ENCODE measurements around the gene NFKBIE. TPM values are rescaled to one million over a fixed set of nuclear protein-coding genes. Genes with fewer than 3 reads are reported as not detected.

The NFKBIE gene
- total RNA-seq, 1 donor, result 4.7 TPM

DNA sequence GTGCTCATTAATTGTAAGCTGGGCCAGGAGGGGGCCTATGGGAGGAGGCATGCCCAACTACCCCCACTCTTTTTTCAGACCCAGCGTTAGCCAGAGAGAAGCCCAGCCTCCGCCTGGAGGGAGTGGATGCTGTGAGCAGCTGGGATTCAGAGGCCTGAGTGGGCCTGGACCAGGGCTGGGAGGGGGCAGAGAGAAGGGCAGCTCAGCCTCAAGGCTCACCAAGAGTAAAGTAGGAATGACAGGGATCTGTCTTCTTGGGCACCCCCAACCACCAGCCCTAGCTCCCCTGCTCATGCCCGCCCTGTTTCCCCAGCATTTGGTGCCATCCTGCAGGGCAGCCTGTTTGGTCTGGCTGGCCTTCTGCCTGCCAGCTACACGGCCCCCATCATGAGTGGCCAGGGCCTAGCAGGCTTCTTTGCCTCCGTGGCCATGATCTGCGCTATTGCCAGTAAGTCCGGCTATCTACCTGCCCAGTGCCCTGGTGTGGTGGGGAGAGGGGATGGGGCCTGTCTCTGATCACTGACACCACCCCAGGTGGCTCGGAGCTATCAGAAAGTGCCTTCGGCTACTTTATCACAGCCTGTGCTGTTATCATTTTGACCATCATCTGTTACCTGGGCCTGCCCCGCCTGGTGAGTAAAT, 35.2 kb downstream of the NFKBIE start:
- Histone ChIP-seq H3K27ac (ENCODE audit: low read depth, low read length) (no peak overlapping the region), H3K27me3 (ENCODE audit: insufficient read depth, low read length) (no peaks in the 10 kb centered on the region), H4K20me1 (ENCODE audit: insufficient read depth, low read length) (no peaks in the 10 kb centered on the region), H2AFZ (ENCODE audit: low read length) (no peak overlapping the region), H3K4me2 (ENCODE audit: insufficient read depth, low read length) (no peak overlapping the region), H3K79me2 (ENCODE audit: insufficient read depth, low read length) (peaks cover 12% of the 10 kb centered on the region), H3K36me3 (ENCODE audit: insufficient read depth, low read length) (peaks cover 8% of the 10 kb centered on the region), H3K4me1 (ENCODE audit: insufficient read depth, low read length) (peaks cover 32% of the 10 kb centered on the region), H3K4me3 (ENCODE audit: insufficient read depth, low read length) (no peak overlapping the region), H3K9me3 (ENCODE audit: low read depth, low read length) (no peaks in the 10 kb centered on the region)
- TF ChIP-seq CTCF (IDR thresholded peaks at IDR 0.05; ENCODE audit: extremely low read depth, low read depth, low read length), result no peak
- DNase-seq (ENCODE audit: insufficient read length, low spot score, missing footprints), result peak; percentile 73

DNA sequence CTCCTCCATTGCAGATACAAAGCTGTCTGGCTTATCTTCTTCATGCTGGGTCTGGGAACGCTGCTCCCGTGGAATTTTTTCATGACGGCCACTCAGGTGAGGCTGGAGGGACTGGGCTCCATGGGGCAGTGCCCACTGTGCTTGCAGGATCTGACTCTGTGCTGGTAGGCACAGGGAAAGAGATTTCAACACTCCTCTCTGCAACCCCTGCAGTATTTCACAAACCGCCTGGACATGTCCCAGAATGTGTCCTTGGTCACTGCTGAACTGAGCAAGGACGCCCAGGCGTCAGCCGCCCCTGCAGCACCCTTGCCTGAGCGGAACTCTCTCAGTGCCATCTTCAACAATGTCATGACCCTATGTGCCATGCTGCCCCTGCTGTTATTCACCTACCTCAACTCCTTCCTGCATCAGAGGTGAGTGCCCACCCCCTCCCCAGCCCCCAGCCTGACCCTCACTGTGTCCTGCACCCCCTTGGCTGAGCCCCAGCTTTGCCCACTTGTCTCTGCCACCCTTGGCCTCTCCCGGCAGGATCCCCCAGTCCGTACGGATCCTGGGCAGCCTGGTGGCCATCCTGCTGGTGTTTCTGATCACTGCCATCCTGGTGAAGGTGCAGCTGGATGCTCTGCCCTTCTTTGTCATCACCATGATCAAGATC, 35.8 kb downstream of the NFKBIE start:
- no peak for TF ChIP-seq CTCF (IDR thresholded peaks at IDR 0.05; ENCODE audit: extremely low read depth, low read depth, low read length)
- Histone ChIP-seq H3K4me2 (ENCODE audit: insufficient read depth, low read length) (no peak overlapping the region), H3K79me2 (ENCODE audit: insufficient read depth, low read length) (peaks cover 18% of the 10 kb centered on the region), H4K20me1 (ENCODE audit: insufficient read depth, low read length) (no peaks in the 10 kb centered on the region), H3K27me3 (ENCODE audit: insufficient read depth, low read length) (no peaks in the 10 kb centered on the region), H3K4me1 (ENCODE audit: insufficient read depth, low read length) (peaks cover 26% of the 10 kb centered on the region), H3K9me3 (ENCODE audit: low read depth, low read length) (no peaks in the 10 kb centered on the region), H3K27ac (ENCODE audit: low read depth, low read length) (no peak overlapping the region), H3K36me3 (ENCODE audit: insufficient read depth, low read length) (peaks cover 8% of the 10 kb centered on the region), H2AFZ (ENCODE audit: low read length) (no peak overlapping the region), H3K4me3 (ENCODE audit: insufficient read depth, low read length) (no peak overlapping the region)
- peak; percentile 46 for DNase-seq (ENCODE audit: insufficient read length, low spot score, missing footprints)

GRCh38 chr6:44228836-44229235, 36.5 kb downstream of the NFKBIE start:
- no peaks in the 10 kb centered on the region for H4K20me1 ChIP-seq (ENCODE audit: insufficient read depth, low read length)
- peaks cover 8% of the 10 kb centered on the region for H3K36me3 ChIP-seq (ENCODE audit: insufficient read depth, low read length)
- H3K27me3 ChIP-seq (ENCODE audit: insufficient read depth, low read length), result no peaks in the 10 kb centered on the region
- DNase-seq (ENCODE audit: insufficient read length, low spot score, missing footprints), result peak; percentile 86
- H3K27ac ChIP-seq (ENCODE audit: low read depth, low read length), result no peak overlapping the region
- no peak overlapping the region for H3K4me3 ChIP-seq (ENCODE audit: insufficient read depth, low read length)
- H3K4me1 ChIP-seq (ENCODE audit: insufficient read depth, low read length), result peaks cover 25% of the 10 kb centered on the region
- no peak overlapping the region for H3K4me2 ChIP-seq (ENCODE audit: insufficient read depth, low read length)
- H3K79me2 ChIP-seq (ENCODE audit: insufficient read depth, low read length), result peaks cover 20% of the 10 kb centered on the region
- no peak overlapping the region for H2AFZ ChIP-seq (ENCODE audit: low read length)
- no peaks in the 10 kb centered on the region for H3K9me3 ChIP-seq (ENCODE audit: low read depth, low read length)
- TF ChIP-seq CTCF (IDR thresholded peaks at IDR 0.05; ENCODE audit: extremely low read depth, low read depth, low read length), result no peak

GRCh38 chr6:44228433-44228832, 36.9 kb downstream of the NFKBIE start:
- no peak overlapping the region for H2AFZ ChIP-seq (ENCODE audit: low read length)
- no peak for TF ChIP-seq CTCF (IDR thresholded peaks at IDR 0.05; ENCODE audit: extremely low read depth, low read depth, low read length)
- no peak overlapping the region for H3K4me3 ChIP-seq (ENCODE audit: insufficient read depth, low read length)
- H3K4me2 ChIP-seq (ENCODE audit: insufficient read depth, low read length), result no peak overlapping the region
- H3K79me2 ChIP-seq (ENCODE audit: insufficient read depth, low read length), result peaks cover 20% of the 10 kb centered on the region
- H4K20me1 ChIP-seq (ENCODE audit: insufficient read depth, low read length), result no peaks in the 10 kb centered on the region
- DNase-seq (ENCODE audit: insufficient read length, low spot score, missing footprints), result peak; percentile 83
- H3K4me1 ChIP-seq (ENCODE audit: insufficient read depth, low read length), result peaks cover 21% of the 10 kb centered on the region
- H3K27me3 ChIP-seq (ENCODE audit: insufficient read depth, low read length), result no peaks in the 10 kb centered on the region
- no peaks in the 10 kb centered on the region for H3K9me3 ChIP-seq (ENCODE audit: low read depth, low read length)
- peaks cover 8% of the 10 kb centered on the region for H3K36me3 ChIP-seq (ENCODE audit: insufficient read depth, low read length)
- H3K27ac ChIP-seq (ENCODE audit: low read depth, low read length), result no peak overlapping the region

All from osteoblast (primary cell).